GM21528 (cell line): ENCODE results near the gene UBL5.

Experiments used
- ATAC-seq: cut with Tn5 transposase; IDR thresholded peaks from one replicate; pipeline ENCODE4 v1.9.1; 2021; ENCODE audit warnings: mild to moderate bottlenecking, moderate library complexity; ENCODE audit not compliant: unreplicated experiment, low FRiP score

UBL5 gene

GRCh38 chr19:9848762-9849161, 21.0 kb downstream of the UBL5 start:
- no peak for ATAC-seq

GRCh38 chr19:9849791-9850190, 22.1 kb downstream of the UBL5 start:
- no peak for ATAC-seq

DNA sequence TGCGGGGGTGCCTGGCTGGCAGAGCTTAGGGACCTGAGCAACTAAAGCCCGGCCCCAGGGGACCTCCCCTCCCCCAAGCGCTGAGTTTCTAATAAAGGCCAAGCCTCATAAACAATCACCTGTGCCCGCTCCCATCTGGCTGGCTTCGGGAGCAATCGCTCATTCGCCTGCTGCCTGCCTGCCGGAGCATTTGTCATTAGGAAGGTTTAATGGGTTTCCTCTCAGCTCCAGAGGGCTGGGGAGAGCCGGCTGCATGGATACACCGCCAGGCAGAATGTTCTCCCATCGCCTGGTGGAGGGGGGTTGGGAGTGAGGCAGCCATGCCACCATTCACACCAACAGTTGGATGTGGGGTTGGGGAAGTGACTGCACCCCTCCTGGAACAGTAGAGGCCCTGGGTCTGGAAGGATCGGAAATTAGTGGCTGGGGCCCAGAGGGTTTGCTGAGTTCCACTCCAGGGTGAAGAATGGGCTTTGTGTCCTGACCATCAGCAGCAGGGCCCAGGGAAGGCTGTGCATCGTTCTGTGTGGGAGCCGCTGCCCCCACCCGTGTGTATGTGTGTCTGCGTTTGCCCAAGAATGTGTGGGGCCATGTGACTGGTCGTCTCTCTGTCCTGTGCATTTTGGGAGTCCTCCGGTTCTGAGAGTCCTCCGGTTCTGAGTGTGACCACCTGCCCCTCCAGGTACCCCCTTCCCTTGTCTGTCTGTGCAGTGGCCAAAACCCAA, 22.7 kb downstream of the UBL5 start:
- no peak for ATAC-seq

- ATAC-seq, result no peak
Observed at GRCh38 chr19:9854282-9854846, 26.6 kb downstream of the UBL5 start.

DNA sequence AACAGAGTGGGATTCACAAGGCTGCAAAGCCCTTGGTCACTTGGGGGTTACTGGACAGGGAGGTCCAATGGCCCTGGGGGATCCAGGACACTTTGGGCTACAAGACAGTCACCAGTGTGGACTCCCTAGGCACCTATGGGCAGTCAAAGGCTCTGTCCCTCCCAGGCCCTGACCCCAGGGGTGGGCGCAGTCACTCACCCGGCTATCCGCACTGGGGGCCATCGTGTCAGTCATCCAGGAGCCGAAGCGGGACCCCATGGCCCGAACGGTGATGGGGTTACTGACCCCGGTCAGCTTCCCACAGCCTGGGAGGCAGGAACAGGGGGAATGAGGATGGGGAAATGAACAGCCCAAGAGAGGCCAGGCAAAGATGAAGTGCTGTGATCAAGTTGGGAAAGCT, 28.9 kb downstream of the UBL5 start:
- no peak for ATAC-seq

DNA sequence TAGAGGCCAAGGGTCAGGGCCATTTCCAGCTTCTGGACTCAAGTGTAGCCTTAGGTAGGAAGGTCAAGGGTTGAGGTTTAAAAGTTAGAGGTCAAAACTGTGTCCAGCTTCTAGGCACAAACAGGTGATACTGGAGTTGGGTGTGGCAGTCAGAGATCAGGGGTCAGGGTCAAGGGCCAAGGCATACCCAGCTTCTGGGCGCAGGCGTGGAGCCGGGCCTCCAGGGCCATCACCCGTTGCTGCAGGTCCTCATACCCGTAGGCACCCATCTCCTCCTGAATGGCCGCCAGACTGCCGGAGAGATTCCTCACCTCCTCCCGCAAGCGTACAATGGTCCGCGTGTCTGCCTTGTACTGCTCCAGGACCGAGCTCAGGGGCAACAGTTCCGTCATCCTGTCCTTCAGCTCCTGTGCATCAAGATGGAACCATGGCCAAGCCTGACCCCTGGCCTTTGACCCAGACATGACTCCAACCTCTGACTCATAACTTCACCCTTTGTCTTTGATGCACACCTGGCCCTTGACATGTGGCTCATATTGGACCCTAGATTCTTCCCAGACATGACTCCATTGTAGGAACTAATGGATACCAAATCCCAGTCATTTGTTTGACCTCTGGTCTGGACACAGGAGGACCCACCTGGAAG, 29.5 kb downstream of the UBL5 start:
- ATAC-seq, result no peak

DNA sequence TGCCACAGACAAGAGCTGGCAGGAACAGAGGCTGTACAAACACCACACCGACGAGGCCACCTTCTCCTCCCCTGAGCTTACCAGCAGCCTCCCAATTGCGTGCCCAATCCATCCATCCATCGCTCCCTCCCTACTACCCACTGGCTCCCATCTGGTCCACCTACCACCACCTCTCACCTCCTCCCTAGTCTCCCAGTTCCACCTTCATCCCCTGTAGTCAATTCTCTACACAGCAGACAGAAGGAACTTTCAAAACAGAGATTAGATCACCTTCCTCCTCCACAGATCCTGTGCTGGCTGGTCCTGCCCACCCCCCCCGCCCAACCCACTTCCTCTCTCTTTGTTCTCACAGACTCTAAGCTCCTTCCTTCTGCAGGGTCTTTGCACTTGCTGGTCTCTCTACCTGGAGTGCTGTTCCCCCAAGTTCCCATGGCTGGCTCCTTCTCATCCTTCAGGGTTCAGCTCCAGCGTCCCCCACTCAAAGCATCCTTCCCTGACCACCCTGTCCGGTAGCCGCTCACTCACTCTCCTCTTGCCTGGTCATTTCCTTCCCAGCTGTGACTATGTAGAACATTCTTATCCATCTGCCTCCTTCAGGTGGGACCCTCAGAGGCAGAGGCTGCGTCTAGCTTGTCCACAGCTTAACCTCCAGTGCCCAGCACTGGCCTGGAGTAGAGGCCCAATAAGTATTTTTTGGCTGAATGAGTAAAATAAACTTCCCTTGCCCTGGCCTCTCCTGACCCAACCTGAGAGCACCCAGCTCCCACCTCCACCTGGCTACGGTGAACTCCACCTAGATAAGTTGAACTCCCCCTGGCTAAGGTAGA, 30.4 kb downstream of the UBL5 start:
- no peak for ATAC-seq

- no peak for ATAC-seq
Observed at GRCh38 chr19:9858766-9859165, 31.0 kb downstream of the UBL5 start.

GRCh38 chr19:9860407-9860806, 32.7 kb downstream of the UBL5 start:
- ATAC-seq, result no peak

- ATAC-seq, result no peak
Observed at GRCh38 chr19:9861503-9861902, 33.8 kb downstream of the UBL5 start.

GRCh38 chr19:9862938-9863337, 35.2 kb downstream of the UBL5 start:
- ATAC-seq, result no peak

DNA sequence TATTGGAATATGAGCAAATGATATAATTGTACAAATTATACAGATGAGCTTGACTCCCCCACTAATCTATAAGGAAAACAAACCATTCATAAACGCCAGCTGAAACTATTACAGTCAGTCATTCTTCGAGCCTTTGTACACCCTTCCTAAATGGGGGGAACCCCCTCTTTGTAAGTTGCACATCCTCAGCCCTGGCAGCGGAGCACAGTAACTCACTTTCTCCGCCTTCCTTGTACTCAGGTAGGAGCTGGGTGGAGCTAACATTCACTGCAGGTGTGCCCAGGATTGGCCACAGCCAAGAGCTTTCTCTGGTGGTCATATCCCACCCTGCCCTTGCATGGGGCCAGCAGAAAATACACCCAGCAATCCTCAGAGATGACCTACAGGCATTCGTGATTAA, 36.0 kb downstream of the UBL5 start:
- no peak for ATAC-seq

- ATAC-seq, result no peak
Observed at GRCh38 chr19:9865732-9866501, 38.2 kb downstream of the UBL5 start.

DNA sequence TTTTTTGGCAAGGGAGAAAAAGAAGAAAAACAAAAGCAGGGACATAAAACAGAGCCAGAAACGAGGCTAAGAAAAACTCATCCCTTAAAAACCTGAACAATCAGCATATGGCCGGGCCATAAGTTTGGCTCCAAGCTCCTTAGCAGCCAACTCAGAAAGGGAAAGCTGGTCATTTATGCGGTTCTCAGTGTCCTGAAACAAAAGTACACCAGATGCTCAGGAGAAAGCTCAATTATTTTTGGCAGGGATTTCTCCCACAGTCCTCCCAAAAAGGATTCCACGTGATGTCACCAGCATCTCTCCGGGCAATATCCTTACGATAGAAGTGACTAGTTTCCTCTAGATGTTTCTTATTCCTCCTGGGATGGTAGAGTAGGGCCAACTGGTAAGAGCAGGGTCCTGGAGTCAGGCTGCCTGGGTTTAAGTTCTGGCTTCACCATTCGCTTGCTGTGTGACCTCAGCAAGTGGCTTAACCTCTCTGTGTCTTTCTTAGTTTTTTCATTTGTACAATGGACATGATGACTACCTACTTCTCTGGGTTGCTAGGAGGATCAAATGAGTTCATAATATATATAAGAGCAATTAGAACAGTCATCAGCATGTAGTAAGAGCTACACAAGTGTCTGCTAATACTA, 41.4 kb downstream of the UBL5 start:
- no peak for ATAC-seq

DNA sequence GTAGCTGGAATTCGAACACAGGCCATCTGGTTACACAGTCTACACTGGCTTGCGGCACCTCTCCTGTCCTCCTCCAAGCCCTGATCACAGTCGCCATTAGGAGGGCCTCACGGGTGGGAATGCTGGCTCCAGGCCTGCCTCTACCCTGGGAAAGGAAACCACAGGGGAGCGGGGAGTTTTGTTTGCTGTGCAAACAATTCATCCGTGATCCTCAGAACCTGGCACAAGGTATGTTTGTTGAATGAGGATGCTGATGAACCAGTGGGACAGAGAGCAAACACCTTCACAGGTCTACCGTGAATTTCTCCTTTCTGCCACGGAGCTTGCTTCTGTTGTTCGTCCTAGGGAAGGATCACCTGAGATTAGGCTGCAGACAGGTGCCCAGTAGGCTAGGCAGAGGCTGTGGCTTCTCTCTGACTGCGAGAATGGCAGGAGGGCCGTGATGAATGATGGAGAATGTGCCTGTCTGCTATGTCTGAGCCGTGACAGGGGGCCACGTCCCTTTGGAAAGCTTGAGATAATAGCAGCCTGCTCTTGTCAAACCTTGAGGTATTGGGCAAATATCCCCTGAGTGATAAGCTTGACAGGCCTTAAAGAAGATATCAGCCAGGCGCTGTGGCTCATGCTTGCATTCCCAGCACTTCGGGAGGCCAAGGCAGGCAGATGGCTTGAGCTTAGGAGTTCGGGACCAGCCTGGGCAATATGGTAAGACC, 44.1 kb downstream of the UBL5 start:
- no peak for ATAC-seq

DNA sequence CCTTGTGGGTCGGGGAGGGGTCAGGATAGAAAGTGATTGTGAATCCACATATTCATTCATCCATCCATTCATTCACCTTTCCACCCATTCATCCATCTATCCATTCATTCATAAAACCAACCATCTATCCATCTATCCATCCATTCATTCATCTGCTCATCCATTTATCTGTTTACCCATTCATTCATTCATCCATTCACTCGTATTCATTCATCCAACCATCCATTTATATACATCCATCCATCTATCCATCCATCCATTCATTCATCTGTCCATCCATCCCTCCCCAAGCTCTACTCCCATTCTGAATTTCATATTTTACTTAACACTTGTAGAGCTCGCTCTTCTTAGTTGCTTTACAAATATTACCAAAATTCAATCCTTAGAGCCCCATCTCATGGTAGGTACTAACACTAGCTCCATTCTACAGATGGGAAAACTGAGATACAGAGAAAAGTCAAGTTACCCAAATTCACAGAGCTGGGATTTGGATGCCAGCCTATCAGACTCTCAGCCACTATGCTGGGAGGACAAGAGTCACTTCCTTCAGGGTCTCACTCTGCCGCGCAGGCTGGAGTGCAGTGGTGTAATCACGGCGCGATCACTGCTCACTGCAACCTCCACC, 45.0 kb downstream of the UBL5 start:
- ATAC-seq, result no peak

DNA sequence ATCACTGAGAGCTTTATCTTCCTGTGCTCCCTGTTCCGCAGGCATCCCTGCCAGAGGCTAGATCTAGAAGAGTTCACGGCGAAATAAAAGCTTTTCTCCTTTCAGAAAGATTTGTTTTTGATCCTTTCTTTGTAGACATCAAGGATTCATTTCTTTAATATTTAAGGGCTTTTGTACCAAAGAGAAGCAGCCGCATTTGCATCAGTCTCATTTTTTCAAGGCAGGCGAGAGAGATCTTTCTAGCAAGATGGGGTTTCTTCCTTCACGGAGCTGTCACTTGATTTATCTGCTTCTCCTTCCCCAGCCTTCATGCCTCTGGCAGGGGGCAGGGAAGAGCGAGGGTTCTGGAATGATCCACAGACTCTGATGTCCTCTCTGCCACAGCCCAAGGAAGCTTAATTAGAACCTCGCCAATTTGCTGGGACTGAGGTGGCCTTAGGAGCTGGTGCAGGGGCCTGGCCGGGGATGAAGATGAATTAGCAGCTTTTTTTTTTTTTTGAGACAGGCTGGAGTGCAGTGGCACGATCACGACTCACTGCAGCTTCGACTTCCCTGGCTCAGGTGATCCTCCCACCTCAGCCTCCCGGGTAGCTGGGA, 47.4 kb downstream of the UBL5 start:
- ATAC-seq, result no peak

GRCh38 chr19:9875796-9876195, 48.1 kb downstream of the UBL5 start:
- ATAC-seq, result no peak
